ENCODE measurements around the gene MRPL53.

Gene MRPL53

DNA sequence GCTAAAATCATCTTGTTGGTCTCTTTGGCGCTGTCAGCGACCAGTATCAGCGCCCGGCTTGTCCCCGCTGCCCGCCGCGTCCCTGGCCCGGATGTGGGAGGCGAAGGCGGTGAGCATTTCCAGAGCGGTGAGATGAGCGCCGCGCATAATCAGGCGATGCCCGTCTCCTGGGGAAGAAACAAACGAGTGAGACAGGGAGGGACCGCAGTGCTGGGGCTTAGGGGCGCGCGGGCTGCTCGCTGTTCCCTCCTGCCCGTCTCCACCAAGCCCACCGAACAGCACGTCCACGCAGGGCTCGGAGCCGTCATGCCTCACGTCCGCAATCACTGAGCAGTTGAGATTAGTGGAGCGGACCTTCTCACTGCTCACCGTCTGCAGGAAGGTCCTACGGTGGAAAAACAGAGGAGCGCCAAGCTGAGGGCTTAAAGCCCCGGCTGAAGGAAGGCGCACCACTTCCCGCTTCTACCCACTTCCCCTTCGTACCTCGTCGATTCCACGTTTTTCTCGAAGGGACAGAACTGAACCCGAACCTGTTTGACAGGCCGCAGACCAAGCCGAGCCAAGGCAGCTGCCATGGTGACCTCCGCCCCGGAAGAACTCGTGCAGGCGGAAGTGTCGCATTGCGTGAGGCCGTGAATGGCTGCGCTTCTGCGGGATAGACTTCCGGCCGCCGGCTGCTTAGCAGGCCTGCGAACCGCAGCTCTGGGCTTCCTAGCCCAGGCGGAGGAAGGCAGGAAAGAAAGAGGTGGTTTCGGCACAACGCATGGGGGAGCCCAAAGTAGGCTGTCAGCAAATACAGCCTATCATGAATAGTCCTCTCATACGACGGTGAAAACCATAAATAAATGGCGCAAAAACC lies at the start of gene MRPL53:
TSS of gene MRPL53 (minus strand) at position 595 of the 859 bp plus-strand sequence. CDS start at position 575, 20 bp downstream.
- peak; percentile 88 for DNase-seq

DNA sequence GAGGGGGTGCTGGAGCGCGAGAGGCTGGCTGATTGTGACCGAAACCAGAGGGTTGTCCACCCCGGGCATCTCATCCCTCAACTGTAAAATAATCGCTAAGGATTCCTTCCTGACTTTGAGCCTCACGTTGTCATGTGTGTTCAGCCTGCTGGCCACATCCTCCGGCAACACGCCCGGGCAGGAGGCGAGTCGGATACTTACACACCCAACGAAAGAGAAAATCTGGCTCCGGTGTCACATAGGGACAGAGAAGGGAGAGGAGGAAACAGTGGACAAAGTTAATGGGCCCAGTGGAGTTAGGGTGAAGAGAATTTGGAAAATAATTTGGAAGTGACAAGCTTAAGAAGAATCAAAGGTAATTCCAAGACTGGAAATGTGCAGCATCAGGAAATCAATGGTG lies 44.2 kb upstream of the MRPL53 start:
- DNase-seq: no peak

DNA sequence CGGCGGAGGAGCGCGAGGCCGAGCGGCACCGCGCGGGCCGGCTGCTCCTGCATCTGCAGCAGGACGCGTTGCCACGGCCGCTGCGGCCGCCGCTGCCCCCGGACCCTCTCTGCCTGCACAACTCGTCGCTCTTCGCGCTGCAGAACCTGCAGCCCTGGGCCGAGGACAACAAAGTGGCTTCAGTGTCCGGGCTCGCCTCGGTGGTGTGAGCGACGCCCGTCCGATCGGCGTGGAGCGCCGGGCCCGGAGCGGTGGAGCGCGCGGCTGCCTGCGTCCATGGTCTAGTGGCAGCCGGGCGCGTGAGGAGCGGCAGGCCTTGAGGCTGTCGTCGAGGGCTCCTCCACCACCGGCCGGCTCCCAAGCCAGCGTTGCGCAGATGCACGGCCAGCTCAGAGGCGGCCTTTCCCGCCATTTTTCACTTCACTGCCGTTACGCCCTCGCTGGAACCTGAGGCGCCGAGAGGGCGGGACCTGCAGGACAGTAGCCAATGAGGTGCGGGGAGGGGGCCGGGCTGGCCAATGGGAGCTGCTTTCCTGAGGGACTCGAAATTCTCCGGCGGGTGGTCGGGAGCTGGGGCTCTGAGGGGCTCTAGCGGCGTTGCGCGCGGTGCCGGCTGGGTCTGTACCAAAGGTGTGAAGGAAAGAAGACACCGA lies 43.6 kb upstream of the MRPL53 start:
- DNase-seq: no peak

DNA sequence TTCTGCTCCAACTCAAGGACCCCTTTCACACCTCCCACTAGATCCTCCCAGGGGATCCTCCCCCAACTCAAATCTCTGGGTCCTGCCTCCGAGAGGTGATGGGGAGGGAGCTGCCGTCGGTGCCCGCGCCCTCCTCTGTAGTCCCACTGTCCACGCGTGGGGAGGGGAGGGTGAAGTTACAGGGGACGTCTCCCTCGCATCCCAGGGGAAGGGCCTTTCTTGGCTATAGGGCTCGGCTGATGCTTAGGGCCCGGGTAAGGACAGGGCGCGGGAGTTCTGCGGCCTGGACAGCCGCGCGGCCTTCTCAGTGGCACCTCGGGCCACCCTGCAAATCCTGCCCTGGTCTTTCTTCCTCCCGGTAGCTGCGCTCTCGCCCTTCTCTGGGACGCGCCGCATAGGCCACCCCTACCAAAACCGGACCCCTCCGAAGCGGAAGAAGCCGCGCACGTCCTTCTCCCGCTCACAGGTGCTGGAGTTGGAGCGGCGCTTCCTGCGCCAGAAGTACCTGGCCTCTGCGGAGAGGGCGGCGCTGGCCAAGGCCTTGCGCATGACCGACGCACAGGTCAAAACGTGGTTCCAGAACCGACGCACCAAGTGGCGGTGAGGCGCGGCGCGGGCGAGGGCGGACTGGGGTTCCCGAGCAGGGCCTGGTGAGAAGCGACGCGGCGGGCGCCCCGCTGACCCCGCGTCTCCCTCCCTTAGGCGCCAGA lies 42.9 kb upstream of the MRPL53 start:
- no peak for DNase-seq

DNA sequence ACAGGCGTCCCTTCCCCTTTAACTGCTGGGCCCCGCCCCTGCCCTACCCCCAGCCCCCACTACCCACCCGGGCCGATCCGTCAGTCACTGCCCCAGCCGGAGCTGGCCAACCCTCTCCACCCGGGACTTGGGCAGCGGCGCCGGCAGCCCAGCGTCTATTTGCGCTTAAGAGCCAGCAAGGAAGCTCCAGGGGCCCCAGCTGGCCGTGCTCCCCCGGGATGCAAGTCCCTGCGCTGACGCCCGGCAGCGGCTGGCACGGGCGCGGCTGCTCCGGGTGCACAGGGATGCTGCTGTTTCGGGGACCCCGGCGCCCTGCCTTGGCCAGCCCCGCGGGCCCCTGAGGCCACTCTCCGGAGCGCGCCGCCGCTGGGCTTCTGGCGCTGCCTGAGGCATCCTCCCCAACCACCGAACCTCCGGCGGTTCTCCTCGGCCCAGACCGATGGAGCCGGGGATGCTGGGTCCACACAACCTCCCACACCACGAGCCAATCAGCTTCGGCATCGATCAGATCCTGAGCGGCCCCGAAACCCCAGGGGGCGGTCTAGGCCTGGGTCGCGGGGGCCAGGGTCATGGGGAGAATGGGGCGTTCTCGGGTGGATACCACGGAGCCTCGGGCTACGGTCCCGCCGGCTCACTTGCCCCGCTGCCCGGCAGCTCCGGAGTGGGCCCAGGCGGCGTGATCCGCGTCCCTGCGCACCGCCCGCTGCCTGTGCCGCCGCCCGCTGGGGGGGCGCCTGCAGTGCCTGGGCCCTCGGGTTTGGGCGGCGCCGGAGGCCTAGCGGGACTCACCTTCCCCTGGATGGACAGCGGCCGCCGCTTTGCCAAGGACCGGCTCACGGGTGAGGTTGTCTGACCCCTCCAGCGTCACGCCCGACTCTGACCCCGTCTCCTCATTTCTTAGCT lies 42.1 kb upstream of the MRPL53 start, which contains the start of gene TLX2:
TSS of gene TLX2 (plus strand) at position 83 of the 903 bp plus-strand sequence. CDS start at position 440, 357 bp downstream.
- no peak for DNase-seq

DNA sequence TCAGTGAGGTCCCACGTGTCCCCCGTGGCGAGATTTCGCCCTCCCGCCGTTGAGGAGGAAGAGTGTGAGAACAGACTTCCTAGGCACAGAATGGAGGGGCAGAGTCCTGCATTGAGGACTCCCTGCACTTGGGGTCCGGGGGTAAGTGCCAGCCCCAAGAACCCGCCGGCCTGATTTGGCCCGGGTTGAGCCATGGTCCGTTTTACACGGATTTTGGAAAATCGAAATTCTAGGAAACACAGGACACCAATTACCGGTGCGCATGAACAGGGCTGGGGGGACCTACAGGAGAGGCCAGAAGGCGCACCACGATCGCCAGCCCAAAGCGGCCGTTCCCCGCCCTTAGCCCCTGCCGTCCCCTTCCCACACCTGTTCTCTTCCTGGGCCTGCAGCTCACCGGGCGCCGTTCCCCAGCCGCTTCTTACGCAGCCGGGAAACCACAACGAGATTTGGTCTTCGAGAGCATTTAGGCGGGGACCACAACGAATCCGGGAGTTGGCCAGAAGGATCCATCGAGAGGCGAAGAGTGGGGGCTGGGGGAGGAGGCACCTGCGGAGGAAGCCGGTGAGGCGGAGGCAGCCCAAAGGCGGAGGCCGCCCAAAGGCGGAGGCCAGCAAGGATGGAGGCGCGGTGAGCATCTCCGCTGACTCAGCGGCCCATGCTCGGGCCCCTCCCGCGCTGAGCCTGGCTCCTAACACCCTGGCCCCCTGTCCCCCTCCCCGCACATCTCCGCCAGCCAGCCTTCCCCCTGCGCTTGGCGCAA lies 41.3 kb upstream of the MRPL53 start:
- DNase-seq: no peak

DNA sequence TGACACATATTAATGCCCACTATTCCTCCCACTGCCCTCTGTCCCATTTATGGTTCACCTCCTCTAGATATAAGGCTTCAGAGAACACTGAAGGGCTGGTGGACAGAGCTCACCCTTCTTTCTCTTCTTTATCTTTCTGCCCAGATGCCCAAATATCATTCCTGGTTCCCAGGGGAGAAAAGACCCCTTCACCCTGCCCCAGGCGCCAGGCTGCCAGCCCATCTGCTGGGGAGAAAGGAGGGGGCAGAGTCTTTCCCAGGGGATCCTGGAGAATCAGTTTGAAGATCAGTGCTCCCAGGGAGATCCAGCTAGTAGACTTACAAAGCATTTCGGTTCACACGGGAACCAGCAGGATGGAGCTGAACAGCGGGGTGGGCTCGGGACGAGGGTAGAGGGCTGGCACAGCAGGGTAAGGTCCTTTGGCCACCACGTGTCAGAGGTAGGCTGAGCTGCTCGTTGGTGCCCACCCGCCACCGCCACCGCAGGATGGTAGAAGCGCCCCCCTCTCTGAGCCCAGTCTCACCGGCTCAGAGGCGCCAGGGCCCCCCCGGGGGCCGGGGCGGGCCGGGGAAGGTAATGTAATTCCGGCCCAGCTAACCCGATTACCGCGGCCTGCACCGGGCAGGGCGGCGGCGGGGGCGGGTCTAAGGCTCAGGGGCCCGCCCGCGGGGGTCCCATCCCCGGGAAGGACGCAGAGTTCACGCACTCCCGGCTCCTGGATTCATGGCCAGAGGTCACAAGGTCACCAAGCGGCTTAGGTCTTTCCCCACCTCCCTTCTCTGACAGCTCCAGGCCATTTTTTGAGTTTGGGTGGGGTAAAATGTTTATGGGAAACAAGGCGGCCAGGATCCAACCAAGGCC lies 40.5 kb upstream of the MRPL53 start:
- DNase-seq: no peak

DNA sequence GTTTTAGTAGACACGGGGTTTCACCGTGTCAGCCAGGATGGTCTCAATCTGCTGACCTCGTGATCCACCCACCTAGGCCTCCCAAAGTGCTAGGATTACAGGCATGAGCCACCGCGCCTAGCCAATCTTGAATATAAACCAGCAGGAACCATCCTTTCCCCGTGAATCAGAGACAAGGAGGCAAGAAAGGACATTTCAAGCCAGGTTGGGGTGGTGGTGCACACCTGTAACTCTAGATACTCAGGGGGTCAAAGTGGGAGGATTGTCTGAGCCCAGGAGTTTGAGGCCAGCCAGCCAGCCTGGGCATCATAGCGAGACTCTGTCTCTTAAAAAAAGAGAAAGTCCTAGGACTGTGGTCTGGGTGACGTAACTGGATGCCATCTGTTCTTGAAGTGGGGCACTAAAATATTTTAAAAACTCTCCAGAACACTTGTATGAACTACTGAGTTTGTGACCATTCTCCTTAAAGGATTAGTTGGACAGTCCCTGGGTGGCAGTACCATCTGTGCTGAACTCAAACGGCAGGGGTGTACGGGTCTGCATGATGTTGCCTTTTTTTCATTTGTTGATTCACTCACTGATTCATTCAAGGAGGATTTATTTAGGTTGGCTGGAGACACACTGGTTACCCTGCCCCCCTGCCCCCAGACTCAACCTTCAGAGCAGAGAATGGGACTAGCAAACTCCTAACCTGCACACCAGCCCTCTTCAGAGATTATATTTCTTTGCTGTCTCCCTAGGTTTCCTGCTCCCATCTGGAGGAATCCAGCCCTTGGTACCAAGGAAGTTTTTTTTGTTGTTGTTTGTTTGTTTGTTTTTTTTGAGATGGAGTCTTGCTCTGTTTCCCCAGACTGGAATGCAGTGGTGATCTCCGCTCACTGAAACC lies 38.9 kb upstream of the MRPL53 start:
- DNase-seq: no peak

DNA sequence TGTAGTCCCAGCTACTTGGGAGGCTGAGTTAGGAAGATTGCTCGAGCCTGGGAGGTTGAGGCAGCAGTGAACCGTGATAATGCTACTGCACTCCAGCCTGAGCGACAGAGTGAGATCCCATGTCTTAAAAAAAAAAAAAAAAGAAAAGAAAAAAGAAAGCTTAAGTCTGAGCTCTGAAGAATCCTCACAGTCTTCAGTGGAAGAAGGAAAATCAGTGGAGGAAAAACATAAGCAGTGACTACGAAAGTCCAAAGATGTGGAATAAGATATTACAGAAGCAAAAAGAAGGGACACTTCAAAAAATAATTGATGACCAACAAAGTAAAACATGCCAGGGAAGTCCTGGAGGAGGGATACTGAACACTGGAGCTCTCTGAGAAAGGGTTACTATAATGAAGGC lies 37.8 kb upstream of the MRPL53 start:
- DNase-seq: no peak

DNA sequence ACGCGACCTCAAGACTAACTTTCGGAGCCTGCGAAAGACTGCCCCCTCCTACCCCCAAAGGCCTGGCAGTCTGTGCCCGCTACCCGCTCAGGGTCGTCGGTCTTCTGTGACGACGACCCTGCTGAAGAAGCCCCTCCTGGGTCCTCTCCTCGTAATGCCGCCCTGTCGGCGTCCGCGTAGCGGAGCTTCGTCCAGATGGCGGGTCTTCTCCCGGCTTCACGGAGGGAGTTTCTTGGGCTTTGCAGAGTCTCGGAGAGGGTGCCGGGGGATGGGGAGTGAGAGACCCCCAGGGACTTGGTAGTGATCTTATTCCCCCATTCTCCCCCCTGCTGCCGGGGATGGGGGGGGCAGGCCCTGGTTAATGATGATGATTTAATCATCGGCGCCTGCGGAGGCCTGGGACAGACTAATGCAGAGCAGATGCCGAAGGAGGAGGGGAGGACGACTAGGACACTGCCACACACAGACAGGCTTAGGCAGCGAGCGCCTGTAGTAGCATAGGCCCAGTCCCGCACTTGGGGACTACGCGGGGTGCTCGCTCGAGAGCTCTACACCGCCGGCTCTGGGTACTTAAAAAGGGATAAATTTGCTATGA lies 35.5 kb upstream of the MRPL53 start:
- no peak for DNase-seq

DNA sequence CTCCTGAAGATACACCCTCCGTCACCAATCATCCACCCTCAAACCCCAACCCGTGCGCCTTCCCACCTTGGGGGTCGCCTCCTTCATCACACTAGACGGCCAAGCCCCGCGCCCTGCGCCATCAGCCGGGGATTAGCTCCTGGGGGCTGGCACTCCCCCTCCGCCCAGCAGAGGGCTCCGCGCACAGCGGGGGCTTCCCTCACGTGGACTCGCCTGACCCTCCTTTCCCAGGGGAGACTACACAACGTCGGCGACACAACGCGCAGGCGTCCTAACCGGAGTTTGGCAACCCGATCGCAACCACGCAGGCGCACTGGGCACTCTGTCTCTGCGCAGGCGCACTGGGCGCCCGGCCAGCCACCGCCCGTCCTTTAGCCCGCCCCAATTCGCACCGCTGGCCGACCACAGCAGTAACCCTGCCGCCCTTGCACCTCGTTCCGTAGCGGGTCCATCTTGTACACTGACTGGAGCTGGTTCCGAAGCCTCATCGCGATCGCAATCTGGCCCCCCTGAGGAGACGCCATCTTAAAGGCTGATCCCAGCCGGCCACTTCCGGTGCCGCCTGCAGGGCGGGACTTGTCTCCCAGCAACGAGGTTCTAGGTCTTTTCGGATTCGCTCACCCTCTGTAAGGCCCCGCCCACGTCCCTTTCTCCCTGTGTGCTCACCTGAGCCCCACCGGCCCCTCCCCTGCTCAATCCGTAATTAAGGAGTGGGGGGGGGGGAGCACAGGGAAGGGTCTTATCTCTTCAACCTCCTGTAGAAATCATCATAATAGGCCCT lies 34.9 kb upstream of the MRPL53 start, which contains the start of gene PCGF1:
TSS of gene PCGF1 (minus strand) at position 551 of the 781 bp plus-strand sequence. CDS start at position 524, 27 bp downstream.
- DNase-seq: peak; percentile 98

DNA sequence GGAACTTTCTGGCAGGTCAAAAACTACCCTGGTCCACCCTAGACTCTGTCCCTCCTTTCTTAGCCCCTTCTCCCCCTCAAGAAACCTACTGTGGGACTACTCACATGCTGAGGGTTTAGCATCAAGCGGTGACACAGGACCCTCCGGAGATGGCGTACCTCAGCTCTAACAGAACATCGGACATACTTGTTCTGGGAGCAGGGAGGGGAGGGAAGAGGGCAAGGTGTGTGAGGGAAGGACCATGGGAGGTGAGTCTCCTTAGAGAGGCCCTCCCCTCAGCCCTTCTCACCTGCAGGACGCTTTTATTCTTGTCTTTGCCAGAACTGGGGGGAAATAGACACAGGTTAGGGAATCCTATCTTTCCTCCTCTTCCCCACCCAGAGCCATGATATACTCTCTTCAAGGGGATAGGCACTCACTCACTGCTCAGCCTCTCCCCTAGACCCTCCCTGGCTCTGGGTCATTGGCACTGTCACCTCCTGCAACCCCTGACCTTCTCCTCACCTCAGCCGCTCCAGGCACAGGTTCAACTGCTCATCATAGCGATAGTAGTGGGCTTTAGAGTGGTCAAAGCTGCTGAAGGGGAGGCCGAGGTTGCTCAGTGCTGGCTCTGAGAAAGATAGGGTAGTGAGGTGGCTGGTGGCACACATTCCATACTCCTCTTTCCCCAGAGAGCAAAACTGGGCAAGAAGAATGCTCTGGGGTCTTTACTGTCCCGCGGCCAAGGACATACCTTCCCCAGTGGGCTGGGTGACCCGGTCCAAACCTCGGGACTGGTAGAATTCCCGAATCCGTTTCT lies 33.2 kb upstream of the MRPL53 start:
- DNase-seq: no peak

DNA sequence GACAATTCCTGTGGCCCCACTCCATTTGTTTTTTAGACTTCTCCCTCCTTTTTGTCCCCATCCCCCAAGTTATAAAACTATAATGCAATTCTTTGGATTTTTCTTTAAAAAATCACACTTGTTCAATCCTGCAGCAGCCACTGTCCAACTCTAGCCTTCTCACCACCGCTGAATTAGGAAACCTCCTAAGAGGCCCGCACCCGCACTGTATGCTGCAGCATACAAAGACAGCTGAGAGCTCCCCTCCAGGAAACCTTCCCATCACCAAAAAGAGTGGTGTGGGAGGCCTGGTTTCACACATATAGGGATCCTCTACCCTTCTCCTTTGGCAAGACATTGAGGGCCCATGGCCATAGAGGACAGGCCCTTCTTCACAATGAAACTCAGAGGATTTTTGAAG lies 32.1 kb upstream of the MRPL53 start:
- DNase-seq: no peak

DNA sequence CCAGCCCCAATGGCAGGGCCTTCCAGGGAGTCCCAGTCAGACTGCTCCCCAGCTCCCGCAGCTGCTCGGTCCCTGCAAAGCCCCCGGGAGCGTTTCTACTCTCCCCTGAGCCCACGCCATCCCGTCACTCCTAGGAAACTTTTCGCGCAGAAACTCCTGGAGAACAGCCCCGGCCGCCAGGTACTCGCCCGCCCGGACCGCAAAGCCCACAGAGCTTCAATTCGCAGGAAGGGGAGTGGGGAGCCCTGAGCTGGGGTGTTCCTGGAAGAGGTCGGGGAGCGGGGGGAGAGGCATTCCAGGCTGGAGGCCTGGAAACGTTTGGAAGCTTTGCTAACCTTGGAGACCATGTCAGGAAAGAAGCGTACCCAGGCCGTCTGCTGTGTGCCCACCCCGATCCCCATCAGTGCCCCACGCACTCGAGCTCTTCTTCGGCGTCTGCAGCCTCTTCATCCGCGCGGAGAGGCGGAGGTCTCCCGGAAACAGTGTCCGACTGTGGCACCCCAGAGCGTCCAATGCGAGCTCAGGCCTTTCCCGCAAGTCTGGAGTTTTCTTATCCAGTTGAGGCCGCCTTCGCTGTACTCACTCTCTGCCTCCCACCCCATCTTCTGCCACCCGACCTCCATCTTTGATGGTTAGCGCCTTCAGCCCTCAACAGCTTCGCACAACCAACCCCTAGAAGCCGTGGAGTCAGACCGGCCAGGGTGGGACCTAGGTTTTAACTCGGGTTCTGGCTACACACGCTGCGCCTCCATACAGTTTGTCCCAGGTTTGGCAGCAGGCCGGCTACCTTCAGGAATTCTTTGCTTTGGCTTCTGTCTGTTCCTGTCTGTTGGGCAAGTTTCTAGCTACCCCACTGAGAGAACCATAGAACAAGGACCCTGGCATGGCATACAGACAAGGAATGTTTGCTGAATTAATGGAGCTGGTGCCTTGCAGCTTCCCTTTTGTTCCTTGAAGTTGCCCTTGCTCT lies 31.3 kb upstream of the MRPL53 start:
- no peak for DNase-seq

DNA sequence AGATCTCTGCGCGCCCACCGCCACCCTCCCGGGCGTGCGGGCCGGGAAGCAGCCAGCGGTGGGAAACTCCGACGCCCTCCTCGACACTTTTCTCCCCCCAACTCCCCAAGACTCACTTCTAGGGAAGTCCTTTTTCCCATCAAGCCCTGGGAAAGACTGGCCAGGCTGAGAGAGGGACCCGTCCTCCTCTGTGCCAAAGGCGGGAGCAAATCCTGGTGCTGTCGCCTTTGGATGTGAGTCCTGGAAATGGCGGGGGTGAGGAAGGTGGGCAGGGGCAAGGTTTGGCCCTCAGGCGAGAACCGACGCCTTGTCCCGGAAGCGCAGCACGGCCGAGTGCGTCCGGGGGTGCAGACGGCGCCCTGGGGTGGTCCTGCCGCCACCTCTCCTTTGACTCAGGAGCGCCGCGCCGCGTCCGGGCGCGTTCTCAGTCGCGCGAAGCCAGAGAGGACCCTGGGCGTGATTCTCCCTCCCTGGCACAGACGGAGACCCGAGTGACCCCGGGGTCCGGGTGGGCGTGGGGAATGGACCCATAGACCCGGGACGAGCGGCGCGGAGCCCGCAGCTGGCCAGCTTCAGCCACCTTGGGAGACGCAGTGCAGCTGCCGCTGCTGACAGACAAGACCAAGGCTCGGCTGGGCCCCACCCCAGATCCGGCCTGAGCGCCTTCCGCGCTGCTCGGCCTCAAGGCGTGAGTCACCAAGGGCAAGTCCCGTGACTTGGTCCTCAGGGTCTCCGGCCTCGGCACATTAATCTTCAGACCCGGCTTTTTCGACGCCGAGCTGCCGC lies 30.4 kb upstream of the MRPL53 start:
- DNase-seq: no peak

All from NCI-H1105 (cell line).